Measurements from ENCODE around the gene ZNF227. TPM values are rescaled to one million over a fixed set of nuclear protein-coding genes. Genes with fewer than 3 reads are reported as not detected.
"Not testable (repeated sequence)": the region's sequence is repeated elsewhere in the genome, so short reads cannot be mapped to it uniquely, and the experiment has no call there.

The ZNF227 gene
- total RNA-seq, 1 donor from 2014 or later = 6.0 TPM

DNA sequence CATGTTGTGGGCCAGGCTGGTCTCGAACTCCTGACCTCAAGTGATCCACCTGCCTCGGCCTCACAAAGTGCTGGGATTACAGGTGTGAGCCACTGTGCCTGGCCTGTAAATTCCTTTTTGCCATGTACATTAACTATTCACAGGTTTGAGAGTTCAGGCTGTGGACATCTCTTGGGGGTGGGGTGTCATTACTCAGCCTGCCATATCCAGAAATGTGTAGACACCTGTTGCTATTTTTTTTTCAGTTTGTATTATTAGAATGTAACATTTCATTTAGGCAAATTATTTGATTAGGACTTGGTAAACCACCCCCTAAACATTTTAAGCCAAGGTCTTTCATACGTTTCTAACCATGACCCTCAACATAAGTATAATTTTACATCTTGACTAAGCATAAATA, 20.5 kb downstream of the ZNF227 start:
- no peak for DNase-seq (ENCODE audit: low spot score)
- ATAC-seq = no peak

DNA sequence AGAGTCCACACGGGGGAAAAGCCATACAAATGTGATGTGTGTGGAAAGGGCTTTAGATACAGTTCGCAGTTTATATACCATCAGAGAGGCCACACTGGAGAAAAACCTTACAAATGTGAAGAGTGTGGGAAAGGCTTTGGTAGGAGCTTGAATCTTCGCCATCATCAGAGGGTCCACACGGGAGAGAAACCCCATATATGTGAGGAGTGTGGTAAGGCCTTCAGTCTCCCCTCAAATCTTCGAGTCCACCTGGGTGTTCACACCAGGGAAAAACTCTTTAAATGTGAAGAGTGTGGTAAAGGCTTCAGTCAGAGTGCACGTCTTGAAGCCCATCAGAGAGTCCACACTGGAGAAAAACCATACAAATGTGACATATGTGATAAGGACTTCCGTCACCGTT, 24.1 kb downstream of the ZNF227 start:
- no peak for DNase-seq (ENCODE audit: low spot score)
- ATAC-seq = no peak

DNA sequence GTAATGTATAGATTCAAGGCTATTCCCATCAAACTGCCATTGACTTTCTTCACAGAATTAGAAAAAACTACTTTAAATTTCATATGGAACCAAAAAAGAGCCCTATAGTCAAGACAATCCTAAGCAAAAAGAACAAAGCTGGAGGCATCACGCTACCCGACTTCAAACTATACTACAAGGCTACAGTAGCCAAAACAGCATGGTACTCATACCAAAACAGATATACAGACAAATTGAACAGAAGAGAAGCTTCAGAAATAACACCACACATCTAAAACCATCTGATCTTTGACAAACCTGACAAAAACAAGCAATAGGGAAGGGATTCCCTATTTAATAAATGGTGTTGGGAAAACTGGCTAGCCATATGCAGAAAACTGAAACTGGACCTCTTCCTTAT, 40.0 kb downstream of the ZNF227 start:
- DNase-seq (ENCODE audit: low spot score); ATAC-seq: not testable (repeated sequence)

DNA sequence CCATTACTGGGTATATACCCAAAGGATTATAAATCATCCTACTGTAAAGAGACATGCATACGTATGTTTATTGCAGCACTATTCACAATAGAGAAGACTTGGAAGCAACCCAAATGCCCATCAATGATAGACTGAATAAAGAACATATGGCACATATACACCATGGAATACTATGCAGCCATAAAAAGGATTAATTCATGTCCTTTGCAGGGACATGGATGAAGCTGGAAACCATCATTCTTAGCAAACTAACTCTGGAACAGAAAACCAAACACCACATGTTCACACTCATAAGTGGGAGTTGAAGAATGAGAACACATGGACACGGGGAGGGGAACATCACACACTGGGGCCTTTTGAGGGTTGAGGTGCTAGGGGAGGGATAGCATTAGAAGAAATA, 41.1 kb downstream of the ZNF227 start:
- ATAC-seq; DNase-seq (ENCODE audit: low spot score): not testable (repeated sequence)

DNA sequence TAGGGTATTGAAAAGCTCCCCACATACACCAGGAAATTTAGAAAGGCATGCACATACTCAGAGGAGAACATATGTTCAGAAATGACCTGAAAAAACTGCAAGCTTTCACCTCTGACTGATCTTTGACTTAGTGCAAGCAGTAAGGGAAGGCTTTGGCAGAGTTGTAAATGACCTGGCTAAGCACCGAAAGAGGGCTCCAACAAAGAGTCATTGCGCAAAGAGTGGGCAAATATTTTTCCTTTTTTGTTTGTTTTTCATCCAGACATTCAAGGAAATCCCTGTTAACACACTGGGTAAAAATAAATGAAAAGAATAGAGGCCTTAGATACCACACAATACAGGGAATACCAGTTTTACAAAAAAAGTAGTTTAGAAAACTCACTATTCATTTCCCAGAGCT, 42.2 kb downstream of the ZNF227 start:
- no peak for DNase-seq (ENCODE audit: low spot score)
- peak; percentile 68 for ATAC-seq

DNA sequence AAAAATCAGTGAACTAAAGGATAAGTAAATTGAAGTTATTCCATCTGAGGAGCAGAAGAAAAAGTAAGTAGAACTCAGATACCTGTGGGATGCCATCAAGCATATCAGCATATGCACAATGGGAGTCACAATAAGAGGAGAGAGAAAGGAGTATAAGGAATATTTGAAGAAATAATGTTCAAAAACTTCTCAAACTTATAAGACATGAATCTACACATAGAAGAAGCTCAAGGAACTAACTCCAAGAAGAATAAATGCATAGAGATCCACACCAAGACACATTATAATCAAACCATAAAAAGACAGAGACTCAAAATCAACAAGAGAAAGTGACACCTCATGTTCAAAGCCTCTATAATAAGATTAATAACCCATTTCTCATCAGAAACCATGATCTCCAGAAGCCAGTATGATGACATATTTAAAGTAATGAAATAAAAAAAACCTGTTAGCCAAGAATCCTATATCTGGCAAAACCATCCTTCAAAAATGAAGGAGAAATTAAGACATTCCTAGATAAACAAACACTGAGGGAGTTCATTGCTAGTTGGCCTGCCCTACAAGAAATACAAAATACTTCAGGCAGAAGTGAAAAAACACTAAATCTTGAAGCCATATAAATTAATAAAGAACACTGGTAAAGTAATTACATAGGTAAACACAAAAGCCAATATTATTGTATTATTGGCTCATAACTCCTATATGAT, 43.5 kb downstream of the ZNF227 start:
- no peak for ATAC-seq
- no peak for DNase-seq (ENCODE audit: low spot score)

DNA sequence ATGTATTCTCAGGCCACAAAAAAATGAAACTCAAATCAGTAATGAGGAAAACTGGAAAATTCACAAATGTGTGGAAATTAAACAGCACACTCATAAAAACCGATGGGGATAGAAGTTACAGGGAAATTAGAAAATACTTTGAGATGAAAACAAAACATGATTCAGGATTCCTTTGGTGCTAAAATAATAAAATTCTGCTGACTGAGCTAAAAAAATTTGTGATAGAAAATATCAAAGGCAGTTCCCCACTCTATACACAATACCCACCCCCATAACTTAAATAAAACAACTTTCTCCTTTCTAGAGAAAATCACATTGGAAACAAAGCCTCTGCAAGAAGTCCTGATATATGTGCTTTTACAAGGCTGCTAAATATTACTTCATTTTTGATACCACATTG, 45.8 kb downstream of the ZNF227 start:
- ATAC-seq (no peak), DNase-seq (ENCODE audit: low spot score) (no peak)

DNA sequence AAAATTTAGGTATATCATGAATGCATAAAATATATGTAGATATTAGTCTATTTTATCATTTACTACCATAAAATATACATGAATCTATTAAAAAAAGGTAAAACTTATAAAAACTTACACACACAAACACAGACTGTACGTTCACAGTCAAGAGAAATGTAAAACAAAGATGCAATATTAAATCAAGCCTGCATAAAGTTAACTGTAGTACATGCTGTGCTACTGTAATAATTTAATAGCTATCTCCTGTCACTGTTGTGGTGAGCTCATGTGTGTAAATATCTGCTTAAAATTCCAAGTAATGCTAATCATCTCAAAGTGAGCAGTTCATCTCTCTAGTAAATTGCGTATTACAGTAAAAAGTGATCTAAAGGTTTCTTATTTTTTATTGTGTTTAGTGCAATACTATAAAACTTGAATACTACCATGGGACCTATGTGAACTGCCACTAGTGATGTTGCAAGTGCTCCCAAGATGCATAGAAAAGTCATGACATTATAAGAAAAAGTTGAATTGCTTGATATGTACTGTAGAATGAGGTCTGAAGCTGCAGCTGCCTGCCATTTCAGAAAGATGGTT, 46.6 kb downstream of the ZNF227 start:
- ATAC-seq = no peak
- DNase-seq (ENCODE audit: low spot score) = no peak

DNA sequence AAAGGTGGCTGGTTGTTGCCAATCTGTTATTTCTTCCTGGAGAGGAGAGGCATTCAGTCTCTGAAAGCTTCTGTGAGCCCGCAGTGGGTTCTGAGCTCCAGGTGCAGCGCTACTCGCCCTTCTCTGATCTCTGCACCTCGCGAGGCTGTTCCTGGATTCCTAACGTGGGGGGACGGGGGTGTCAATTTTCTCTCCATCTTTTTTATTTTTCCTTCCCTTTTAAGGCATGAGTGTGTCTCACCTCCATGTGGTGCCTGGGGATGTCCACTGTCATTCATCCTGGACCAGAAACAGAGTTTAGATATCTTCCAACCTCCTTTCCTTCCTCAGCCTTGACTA, 48.0 kb downstream of the ZNF227 start:
- ATAC-seq (no peak), DNase-seq (ENCODE audit: low spot score) (no peak)

DNA sequence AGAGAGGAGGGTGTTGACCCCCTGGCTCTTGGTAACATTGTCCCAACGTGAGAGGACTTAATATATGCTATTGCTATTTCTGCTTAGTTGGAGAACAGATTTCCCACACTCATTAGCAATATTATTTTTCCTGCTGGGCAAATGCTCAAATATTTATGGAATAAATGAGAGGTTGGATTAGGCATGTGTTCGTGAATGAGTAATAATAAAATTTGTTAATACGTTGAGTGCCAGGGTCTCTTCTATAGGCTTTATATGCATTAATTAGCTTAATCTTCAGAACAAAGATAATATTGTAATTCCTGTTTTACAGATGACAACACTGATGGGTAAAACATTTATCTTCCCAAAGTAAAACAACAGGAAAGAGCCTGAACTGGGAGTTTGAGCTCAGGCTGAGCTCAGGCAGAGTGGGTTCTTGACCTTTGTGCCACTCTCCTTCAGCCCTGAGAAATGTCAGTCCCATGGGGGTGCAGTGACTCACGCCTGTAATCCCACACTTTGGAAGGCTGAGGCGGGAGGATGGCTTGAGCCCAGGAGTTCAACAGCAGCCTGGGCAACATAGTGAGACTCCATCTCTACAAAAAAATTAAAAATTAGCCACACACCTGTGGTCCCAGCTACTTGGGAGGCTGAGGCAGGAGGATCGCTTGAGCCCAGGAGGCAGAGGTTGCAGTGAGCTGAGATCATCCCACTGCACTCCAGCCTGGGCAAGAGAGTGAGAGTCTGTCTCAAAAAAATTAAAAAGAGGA, 48.5 kb downstream of the ZNF227 start:
- no peak for DNase-seq (ENCODE audit: low spot score)
- no peak for ATAC-seq

DNA sequence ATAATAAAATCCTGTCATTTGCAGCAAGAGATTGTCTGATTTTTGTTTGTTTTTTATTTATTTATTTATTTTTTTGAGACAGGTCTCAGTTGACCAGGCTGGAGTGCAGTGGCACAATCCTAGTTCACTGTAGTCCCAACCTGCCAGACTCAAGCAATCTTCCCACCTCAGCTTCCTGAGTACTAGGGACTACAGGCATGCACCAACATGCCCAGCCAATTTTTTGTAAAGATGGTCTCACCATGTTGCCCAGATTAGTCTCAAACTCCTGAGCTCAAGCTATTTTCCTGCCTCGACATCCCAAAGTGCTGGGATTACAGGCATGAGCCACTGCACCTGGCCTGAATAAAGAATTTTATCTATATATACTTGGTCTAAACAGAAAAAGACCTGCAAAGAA, 65.0 kb downstream of the ZNF227 start:
- DNase-seq (ENCODE audit: low spot score) (no peak), ATAC-seq (no peak)

DNA sequence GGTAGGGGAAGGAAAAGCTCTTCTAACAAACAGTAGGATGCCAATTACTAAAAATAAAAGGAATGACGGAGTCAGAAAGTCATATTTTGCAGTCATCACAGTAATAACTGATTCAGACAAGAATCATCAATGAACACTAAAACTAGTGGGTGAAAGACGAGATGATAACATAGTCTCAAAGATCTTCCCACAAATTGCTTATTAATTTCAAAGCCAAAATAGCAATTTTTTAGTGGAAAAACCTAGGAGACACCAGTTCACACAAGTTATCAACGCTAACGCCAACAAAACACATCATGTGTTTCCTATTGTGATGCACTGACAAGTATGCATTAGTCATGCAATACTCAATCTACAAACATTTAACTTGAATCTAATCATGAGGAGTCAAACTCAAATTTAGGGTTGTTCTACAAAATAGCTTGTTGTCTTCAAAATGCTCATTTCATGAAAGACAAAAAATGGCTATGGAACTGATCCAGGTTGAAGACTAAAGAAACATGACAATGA, 65.9 kb downstream of the ZNF227 start:
- no peak for ATAC-seq
- no peak for DNase-seq (ENCODE audit: low spot score)

DNA sequence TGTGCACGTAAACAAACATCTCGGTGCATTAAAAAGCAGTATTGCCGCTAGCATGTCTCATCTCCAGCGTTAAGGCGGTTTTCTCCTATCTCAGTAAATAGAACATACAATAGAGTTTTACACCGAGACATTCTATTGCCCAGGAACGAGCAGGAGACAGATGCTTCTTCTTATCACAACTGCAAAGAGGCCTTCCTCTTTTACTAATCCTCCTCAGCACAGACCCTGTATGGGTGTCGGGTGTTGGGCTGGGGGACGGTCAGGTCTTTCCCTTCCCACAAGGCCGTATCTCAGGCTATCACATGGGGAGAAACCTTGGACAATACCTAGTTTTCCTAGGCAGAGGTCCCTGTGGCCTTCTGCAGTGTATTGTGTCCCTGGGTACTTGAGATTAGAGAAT, 68.6 kb downstream of the ZNF227 start:
- ATAC-seq = no peak
- no peak for DNase-seq (ENCODE audit: low spot score)

DNA sequence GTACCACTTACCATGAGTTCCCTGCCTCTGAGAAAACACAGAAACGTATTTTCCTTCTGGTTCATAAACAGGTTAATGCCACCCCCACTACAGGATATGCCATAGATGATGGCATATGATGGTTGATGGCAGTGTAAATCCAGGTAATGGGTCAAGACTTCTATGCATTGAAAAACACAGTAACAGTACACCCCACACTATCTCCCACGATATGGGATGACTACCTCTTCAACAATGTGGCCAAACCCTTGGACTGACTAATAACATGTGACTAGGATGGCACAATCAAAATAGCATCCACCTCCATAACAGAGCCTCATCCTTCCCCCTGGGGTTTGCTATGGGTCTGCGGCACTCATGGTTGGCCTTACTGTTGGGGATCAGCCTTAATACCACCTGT, 70.5 kb downstream of the ZNF227 start:
- ATAC-seq (no peak), DNase-seq (ENCODE audit: low spot score) (no peak)

DNA sequence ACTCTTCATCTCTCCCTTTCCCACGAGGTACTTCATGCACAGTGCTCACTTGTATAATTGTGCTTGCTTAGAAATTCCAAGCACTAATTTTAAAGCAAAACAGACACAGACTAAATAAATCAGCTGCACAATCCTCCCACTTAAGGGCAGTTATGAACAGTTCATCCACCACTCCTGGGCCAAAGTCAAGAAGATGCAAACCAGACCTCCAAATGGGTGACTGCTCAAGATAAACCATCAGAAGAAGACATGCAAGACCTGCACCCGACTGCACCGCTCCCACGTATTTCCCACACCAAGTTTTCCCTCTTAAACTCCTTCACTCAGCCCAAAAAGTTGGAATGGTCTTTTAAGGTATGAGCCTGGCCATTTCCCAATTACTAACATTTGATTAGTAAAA, 72.6 kb downstream of the ZNF227 start:
- no peak for DNase-seq (ENCODE audit: low spot score)
- no peak for ATAC-seq

Other genes starting within 250 kb of the ZNF227 start
- gene ZNF155, start 228.3 kb upstream of the ZNF227 start, total RNA-seq = 2.7 TPM
- 1.7 TPM for gene ZNF230, start 209.6 kb upstream of the ZNF227 start, total RNA-seq
- gene ZNF222, start 187.2 kb upstream of the ZNF227 start, total RNA-seq = 0.96 TPM
- 1.2 TPM for gene ZNF223, start 160.5 kb upstream of the ZNF227 start, total RNA-seq
- gene ZNF284, start 140.4 kb upstream of the ZNF227 start, total RNA-seq = 0.68 TPM
- 9.7 TPM for gene ZNF224, start 118.2 kb upstream of the ZNF227 start, total RNA-seq
- 1.8 TPM for gene ZNF225, start 99.1 kb upstream of the ZNF227 start, total RNA-seq
- gene ZNF234, start 71.0 kb upstream of the ZNF227 start, total RNA-seq = 3.6 TPM
- gene ZNF226, start 47.4 kb upstream of the ZNF227 start, total RNA-seq = 8.3 TPM
- not detected for gene ZNF233, start 47.4 kb downstream of the ZNF227 start, total RNA-seq
- gene ZNF235, start 92.5 kb downstream of the ZNF227 start, total RNA-seq = 2.5 TPM
- gene ZNF112, start 144.1 kb downstream of the ZNF227 start, total RNA-seq = 1.1 TPM
- 0.70 TPM for gene ZNF285, start 189.1 kb downstream of the ZNF227 start, total RNA-seq
- 1.2 TPM for gene ZNF229, start 235.9 kb downstream of the ZNF227 start, total RNA-seq